Tibial artery (tissue), 4 donors: Measurements from ENCODE around the gene JAM3.
"Not testable (repeated sequence)": the region's sequence is repeated elsewhere in the genome, so short reads cannot be mapped to it uniquely, and the experiment has no call there.

ENCODE experiments used
- DNase-seq, 2 donors: peaks; one replicate each; pipeline ENCODE4 v3.0.0-alpha.2; 2019
- H3K27ac ChIP-seq, 2 donors: fragments of 200-600 bp; sonication (generic) in 1 of 2; 1 replicate in 1 of 2; 2 replicates in 1 of 2; pipeline ENCODE4 v1.5.1; 2018 to 2019; ENCODE audit warnings: mild to moderate bottlenecking in 1 of 2
- H3K27me3 ChIP-seq, 2 donors: fragments of 200-600 bp; sonication (generic) in 1 of 2; one replicate each; pipeline versions ENCODE4 v1.5.1 to v1.6.0; 2016 to 2019
- H3K36me3 ChIP-seq, 3 donors: fragments of 200-600 bp; sonication (generic) in 2 of 3; one replicate each; pipeline ENCODE4 v1.5.1; 2016 to 2019; ENCODE audit warnings: mild to moderate bottlenecking in 2 of 3
- H3K4me1 ChIP-seq, 4 donors: fragments of 200-600 bp; sonication (generic) in 2 of 4; 1 replicate in 3 of 4; 2 replicates in 1 of 4; pipeline ENCODE4 v1.5.1; 2016 to 2019
- H3K4me3 ChIP-seq, 2 donors: fragments of 200-600 bp; sonication (generic) in 1 of 2; 1 replicate in 1 of 2; 2 replicates in 1 of 2; pipeline ENCODE4 v1.5.1; 2018 to 2019; ENCODE audit warnings: mild to moderate bottlenecking in 2 of 2
- H3K9me3 ChIP-seq, 3 donors: fragments of 200-600 bp; sonication (generic) in 1 of 3; one replicate each; pipeline ENCODE4 v1.5.1; 2016 to 2019
- CTCF ChIP-seq, 2 experiments: fragments of 200-600 bp in 1 of 2; fragments of 450-650 bp in 1 of 2; IDR thresholded peaks; one replicate each; pipeline ENCODE4 v1.5.1; 2017 to 2019; ENCODE audit warnings: antibody characterized with exemption in 2 of 2, mild to moderate bottlenecking in 1 of 2, moderate library complexity in 1 of 2
- intact Hi-C: fragments of 100-400 bp; cut with DNase I; formaldehyde crosslinking; loops from one replicate; pipeline ENCODE4 v1.15.0; 2023; ENCODE audit warnings: low total_unique reads

The JAM3 gene

GRCh38 chr11:134110252-134110815 is 41.5 kb downstream of the JAM3 start:
- no peak overlapping the region for H3K4me3 ChIP-seq
- H3K36me3 ChIP-seq = no peaks in the 10 kb centered on the region
- intact Hi-C loops = no loop called here
- DNase-seq = no peak
- H3K4me1 ChIP-seq = no peaks in the 10 kb centered on the region
- peaks cover 0 to 6% (median 0%) of the 10 kb centered on the region in 3 donors for H3K9me3 ChIP-seq
- no peak for TF ChIP-seq CTCF (IDR thresholded peaks at IDR 0.05)
- H3K27me3 ChIP-seq = no peaks in the 10 kb centered on the region
- H3K27ac ChIP-seq = no peak overlapping the region

- not testable (repeated sequence) for H3K27ac ChIP-seq
Observed at GRCh38 chr11:134113787-134114186, 44.9 kb downstream of the JAM3 start.

DNA sequence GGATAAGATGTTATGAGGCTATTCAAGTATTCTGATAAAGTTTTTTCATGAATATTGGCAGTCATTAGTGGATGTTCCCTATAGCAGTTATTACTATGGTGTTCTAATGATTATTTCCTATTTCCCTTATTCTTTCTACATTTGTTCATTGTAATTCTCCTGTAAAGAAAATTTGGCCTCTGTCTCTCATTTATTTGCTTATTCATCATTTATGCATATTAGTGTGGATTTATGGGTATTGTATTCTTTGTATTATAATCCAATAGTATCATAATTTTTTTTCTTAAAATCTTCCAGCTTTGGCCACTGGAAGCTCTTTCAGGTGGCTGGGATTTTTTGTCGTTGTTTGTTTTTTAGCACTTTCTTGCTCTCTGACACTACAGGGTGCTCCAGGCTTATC is 47.3 kb downstream of the JAM3 start:
- Histone ChIP-seq H3K27ac (no peak overlapping the region), H3K27me3 (no peaks in the 10 kb centered on the region), H3K9me3 (no peaks in the 10 kb centered on the region), H3K36me3 (no peaks in the 10 kb centered on the region), H3K4me3 (no peak overlapping the region), H3K4me1 (peaks cover 0 to 42% (median 10%) of the 10 kb centered on the region in 4 donors)
- DNase-seq = no peak
- intact Hi-C loops = no loop called here
- TF ChIP-seq CTCF (IDR thresholded peaks at IDR 0.05) = no peak

More at GRCh38 chr11:134113787-134114186, 44.9 kb downstream of the JAM3 start:
- H3K36me3 ChIP-seq, DNase-seq, H3K9me3 ChIP-seq, H3K27me3 ChIP-seq, intact Hi-C loops, H3K4me3 ChIP-seq: not testable (repeated sequence)
- peaks cover 0 to 24% (median 2%) of the 10 kb centered on the region in 4 donors for H3K4me1 ChIP-seq

DNA sequence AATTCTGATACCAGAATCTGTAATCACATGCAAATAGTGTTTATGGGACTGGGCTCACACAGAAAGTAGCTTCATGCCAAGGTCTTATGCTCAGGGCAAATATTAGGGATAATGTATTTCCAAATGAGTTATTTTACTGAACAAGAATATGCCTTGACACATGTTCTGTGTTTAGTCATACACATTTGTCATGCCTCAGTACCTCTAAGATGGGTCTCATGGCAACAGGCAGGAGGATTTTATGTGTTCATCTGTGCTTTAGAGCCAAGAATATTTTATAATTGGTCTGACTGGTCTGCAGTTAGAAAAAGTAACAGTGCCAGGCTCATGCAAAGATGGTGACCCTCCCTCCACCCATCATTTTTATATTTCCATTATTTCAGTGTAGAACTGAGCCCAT is 49.1 kb downstream of the JAM3 start:
- TF ChIP-seq CTCF (IDR thresholded peaks at IDR 0.05) = no peak

GRCh38 chr11:134119094-134119493 is 50.2 kb downstream of the JAM3 start:
- no peak for TF ChIP-seq CTCF (IDR thresholded peaks at IDR 0.05)
- H3K27me3 ChIP-seq = no peaks in the 10 kb centered on the region
- peaks cover 0 to 71% (median 32%) of the 10 kb centered on the region in 4 donors for H3K4me1 ChIP-seq
- intact Hi-C loops = no loop called here
- H3K27ac ChIP-seq = peak overlapping the region; percentile 82 to 85
- no peak for DNase-seq
- H3K36me3 ChIP-seq = no peaks in the 10 kb centered on the region
- H3K9me3 ChIP-seq = no peaks in the 10 kb centered on the region
- no peak overlapping the region for H3K4me3 ChIP-seq

More for the DNA sequence above, 49.1 kb downstream of the JAM3 start:
- Histone ChIP-seq H3K4me1 (peaks cover 0 to 60% (median 26%) of the 10 kb centered on the region in 4 donors), H3K9me3 (no peaks in the 10 kb centered on the region), H3K27ac (peak overlapping the region; percentile 82 to 85), H3K36me3 (no peaks in the 10 kb centered on the region), H3K27me3 (no peaks in the 10 kb centered on the region), H3K4me3 (no peak overlapping the region)
- no peak for DNase-seq
- intact Hi-C loops = no loop called here

DNA sequence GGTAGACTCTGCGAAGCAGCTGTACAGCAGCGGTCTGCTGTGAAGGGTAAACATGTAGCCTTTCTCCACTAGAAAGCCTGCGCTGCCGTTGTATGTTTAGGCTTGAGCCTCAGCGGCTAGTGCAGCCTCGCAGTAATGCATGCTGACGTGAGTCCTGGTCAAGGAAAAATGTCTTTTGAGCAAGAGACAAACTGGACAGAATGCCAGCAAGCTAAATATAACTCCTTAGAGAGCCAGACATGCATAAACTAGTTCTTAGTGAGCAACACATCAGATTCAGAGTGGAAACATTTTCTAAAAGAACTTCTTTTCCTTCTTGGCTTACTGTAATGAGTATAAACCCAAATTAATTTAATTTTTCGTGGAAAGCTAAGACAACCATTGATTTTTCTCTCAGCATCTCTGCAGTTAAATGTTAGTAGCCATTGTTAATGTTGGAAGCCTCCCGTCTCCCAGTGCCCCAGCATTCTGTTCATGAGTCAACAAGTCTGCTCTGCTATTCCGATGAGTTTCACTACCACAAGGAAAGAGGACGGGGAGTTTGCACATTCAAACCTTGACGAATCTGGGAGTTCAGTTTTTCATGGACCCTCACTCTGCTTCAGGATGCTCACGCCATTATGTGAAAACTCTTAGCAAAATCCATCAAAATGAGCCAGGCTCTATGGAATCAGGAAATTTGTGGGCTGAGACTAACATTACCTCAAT is 51.4 kb downstream of the JAM3 start:
- Histone ChIP-seq H3K4me3 (peak overlapping the region; percentile 28 to 46), H3K36me3 (no peaks in the 10 kb centered on the region), H3K9me3 (no peaks in the 10 kb centered on the region), H3K4me1 (peaks cover 0 to 78% (median 37%) of the 10 kb centered on the region in 4 donors), H3K27me3 (no peaks in the 10 kb centered on the region), H3K27ac (peak overlapping the region; percentile 82 to 85)
- TF ChIP-seq CTCF (IDR thresholded peaks at IDR 0.05) = no peak
- intact Hi-C loops = no loop called here
- DNase-seq = peak; percentile 71 to 91
